NK-92 (cell line): Measurements from ENCODE around the gene SH3TC1.

Experiments
- DNase-seq: peaks from one replicate; lab custom pipeline; 2025; ENCODE audit not compliant: unreplicated experiment; lab: John Stamatoyannopoulos, UW

Gene SH3TC1

DNA sequence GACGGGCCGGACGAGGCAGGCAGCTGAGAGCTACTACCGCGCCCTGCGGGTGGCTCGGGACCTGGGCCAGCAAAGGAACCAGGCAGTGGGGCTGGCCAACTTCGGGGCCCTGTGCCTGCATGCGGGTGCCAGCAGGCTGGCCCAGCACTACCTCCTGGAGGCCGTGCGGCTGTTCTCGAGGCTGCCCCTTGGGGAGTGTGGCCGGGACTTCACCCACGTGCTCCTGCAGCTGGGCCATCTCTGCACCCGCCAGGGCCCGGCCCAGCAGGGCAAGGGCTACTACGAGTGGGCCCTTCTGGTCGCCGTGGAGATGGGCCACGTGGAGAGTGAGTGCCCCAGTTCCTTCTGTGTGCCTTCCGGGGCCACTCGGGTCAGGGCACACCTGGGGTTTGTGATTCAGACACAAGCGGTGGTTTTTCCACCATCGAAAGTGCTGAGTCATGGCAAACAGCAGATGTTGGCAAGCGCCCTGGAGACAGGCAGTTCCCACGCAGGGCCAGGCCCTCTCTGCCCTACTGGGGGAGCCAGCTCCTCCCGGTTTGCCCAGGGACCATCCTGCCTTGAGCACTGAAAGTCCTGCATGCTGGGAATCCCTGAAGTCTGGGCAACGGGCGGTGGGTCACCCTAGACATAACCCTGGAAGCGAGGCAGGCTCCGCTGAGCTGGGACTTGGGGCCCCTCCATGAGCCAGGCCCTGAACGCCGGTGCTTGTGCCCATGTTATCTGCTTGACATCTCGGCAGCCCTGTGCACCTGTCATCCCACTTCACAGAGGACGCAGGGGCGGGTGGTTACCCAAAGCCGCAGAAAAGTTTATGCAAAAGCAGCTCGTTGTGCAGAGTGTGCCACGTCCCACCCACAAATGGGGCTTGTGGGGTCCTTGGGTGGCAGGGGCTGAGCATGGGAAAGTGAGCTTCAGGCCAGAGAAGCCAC lies 29.5 kb downstream of the SH3TC1 start:
- no peak for DNase-seq

DNA sequence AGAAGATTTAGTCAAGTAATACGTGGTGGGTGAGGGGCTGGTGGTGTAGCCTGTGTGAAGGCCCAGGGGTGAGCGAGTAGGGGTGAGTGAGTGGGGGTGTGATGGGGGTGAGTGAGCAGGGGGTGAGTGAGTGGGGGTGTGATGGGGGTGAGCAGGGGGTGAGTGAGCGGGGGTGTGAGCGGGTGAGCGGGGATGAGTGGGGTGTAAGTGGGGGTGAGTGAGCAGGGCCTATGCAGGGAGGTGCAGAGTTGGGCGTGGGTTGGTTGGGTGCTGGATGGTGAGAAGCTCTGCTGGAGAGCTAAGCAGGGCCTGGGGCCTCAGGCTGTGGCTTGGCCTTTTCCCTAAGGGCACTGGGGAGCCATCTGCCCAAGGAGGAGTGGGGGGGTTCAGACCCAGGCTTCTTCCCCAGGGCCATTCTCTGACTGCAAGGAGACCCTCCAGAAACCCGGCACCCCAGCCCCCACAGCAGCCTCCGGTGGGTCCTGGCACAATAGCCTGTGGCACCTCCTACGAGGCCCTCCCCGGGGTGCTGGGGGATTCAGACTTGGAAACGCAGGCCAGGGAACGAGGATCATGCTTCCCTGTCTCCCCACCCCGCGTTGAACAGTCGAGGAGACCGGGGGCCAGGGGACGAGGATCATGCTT lies 30.4 kb downstream of the SH3TC1 start:
- no peak for DNase-seq

DNA sequence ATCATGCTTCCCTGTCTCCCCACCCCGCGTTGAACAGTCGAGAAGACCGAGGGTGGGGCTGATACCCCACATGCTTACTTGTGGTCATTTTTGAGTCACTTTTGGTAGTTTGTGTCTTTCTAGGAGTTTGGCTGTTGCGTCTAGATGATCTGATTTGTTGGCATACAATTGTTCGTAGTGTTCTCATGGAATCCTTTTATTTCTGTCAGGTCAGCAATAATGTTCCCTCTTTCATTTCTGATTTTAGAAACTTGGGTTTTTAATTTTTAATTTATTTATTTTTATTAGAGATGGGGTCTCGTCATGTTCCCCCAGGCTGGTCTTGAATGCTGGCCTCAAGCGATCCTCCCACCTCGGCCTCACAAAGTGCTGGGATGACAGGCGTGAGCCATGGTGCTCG lies 30.9 kb downstream of the SH3TC1 start:
- DNase-seq: no peak

DNA sequence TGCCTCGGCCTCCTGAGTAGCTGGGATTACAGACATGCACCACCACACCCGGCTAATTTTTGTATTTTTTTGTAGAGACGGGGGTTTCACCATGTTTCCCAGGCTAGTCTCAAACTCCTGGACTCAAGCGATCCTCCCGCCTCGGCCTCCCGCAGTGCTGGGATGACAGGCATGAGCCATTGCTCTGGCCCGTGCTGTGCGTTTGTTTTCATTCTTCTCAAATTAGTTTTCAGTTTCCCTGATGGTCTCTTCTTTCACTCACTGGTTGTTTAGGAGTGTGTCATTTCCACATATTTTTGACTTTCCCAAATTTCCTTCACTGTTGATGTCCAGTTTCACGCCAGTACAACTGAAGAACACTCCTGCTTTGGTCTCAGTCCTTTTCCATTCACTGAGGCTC lies 31.8 kb downstream of the SH3TC1 start:
- DNase-seq: no peak

DNA sequence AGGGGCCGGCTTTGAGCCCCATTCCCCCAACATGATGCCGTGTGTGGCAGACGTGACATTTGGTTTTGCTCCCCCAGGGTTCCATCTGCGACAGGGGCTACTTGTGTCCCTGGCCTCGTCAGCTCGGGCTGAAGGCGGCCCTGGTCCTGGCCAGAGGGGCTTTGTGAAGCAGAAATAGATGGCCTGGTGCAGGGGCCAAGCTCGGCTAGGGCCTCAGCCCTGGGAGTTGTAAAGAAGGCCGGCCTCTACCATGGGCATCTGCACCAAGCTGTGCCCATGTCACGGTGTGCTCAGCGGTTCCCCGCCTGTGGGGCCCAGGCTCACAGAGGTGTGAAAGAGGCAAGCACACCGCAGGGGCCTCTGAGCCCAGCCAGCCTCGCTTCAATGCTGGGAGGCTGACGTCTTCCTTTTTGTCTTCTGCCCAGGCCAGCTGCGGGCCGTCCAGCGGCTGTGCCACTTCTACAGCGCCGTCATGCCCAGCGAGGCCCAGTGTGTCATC lies 32.5 kb downstream of the SH3TC1 start:
- DNase-seq: no peak

DNA sequence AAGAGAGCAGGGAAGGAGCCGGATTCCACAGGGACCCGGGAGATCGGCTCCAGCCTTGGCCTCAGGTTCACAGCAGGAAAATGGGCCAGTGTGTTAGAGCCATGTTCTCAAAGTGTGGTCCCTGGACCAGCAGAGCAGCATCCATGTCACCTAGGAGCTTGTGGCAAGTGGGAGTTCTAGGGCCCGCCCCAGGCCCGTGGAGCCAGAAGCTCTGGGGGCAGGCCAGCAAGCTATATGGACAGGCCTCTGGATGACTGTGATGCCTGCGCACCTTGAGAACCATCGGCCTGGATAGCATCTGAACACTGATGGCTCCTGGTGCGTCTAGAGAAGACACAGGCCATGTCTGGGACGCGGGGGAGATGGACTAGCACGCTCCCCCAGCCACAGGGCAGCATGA lies 33.7 kb downstream of the SH3TC1 start:
- DNase-seq: no peak

DNA sequence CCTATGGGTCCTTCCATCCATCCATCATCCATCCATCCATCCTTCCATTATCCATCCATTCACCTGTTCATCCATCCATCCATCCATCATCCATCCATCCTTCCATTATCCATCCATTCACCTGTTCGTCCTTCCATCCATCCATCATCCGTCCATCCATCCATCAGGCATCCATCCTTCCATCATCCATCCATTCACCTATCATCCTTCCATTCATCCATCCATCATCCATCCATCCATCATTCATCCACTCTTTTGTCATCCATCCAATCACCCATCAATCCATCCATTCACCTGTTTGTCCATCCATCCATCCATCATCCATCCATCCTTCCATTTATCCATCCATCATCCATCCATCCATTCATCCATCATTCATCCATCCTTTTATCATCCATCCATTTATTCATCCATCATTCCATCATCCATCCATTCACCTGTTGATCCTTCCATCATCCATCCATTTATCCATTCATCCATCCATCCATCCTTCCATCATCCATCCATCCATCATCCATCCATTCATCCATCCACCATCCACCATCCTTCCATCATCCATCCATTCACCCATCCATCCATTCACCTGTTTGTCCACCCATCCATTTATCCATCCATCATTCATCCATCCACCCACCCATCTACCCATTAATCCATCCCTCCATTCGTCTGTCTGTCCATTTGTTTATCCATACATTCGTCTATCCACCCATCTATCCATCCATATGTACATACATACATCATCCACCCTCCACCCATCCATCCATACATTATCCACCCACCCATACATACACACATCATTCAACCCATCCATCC lies 34.8 kb downstream of the SH3TC1 start:
- no peak for DNase-seq

DNA sequence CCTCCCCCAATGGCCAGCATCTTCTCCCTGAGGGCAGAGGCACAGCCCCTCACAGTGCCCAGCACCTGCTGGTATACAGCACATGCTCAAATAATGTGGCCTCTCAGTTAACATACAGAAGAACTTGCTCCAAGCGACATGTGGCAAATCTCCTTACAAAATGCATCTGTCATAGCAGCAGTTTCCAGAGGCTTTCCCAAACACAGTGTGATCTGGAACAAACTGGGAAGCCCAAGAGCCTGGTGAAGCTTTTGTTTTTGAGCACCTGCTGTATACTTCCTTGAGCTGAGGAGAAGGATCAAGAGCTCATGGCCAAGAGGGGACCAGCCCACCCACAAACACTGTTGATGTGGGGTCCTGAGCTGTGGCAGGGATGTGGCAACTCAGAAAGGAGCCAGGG lies 35.6 kb downstream of the SH3TC1 start:
- no peak for DNase-seq

DNA sequence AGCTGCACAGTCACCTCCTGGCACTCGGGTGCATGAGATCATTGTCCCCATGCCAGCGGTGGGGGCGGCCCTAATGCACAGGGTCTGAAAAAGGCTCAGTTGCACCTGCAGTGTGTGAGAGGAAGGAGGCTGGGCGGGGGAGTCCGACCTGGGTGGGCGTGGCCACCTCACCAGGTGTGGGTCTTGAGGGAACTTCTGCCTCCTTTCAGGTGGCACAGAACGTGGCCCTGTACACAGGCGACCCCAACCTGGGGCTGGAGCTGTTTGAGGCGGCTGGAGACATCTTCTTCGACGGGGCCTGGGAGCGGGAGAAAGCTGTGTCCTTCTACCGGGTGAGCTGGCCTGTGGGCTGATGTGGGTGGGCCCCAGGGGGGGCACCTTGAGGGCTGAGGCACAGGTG lies 36.1 kb downstream of the SH3TC1 start:
- no peak for DNase-seq

DNA sequence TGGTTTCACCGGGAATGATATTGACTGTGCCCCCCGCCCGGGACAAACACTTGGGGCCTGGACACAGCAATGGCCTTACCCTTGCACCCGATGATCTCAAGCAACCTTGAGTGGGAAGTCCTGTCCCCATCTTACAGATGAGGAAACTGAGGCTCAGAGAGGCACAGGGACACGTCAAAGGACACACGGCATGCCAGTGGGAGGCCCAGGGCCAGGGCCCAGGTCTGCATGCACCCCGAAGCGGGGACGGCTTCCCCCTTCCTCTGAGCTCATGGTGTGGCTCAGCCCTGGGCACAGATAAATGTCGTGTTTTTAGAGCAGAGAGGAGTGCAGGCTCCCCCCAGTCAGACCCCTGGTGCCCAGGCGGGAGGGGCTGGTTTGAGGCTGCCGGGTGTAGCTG lies 36.6 kb downstream of the SH3TC1 start:
- no peak for DNase-seq

DNA sequence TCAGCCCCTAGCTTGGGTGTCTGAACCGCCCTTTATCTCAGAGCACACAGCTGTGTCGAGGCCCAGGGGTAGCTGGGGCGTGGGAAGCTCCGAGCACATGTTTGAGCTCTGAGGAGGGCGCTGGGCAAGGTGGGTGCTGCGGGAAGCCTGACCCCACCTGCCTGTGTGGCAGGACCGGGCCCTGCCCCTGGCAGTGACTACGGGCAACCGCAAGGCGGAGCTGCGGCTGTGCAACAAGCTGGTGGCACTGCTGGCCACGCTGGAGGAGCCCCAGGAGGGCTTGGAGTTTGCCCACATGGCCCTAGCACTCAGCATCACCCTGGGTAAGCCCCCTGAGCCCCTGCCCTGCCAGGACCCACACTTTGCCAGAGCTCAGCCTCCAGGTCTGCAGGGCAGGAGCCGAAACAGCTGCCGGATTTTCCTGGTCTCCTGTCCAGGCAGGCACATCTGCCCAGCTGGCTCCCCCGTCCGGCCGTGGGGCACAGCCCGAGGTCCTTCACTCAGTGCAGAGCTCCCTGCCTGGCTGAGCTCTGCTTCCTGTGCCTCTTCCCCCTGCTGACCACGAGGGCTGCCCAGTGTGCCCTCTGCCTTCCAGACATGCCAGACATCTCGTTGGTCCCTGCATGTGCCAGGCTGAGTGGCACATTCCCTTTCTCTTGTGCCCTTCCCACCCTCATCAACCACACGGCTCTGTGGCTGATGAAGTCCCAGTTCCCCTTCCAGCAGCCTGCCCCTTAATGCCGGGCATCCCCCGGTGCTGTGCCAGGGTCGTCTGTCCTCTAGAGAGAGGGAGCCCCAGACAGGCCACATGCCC lies 37.2 kb downstream of the SH3TC1 start:
- no peak for DNase-seq

DNA sequence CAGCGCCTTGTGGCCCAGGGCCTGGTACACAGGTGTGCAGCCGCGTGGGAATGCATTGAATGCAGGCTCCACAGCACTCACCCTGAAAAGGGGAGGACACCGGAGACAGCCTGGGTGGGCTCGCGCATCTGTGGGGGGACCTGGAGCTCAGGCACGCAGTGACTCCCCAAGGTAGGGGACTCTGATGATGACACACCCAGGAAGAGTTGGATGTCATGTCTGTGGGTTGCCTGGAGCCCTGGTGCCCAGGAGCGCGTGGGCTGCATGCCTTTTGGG lies 37.8 kb downstream of the SH3TC1 start:
- DNase-seq: no peak

DNA sequence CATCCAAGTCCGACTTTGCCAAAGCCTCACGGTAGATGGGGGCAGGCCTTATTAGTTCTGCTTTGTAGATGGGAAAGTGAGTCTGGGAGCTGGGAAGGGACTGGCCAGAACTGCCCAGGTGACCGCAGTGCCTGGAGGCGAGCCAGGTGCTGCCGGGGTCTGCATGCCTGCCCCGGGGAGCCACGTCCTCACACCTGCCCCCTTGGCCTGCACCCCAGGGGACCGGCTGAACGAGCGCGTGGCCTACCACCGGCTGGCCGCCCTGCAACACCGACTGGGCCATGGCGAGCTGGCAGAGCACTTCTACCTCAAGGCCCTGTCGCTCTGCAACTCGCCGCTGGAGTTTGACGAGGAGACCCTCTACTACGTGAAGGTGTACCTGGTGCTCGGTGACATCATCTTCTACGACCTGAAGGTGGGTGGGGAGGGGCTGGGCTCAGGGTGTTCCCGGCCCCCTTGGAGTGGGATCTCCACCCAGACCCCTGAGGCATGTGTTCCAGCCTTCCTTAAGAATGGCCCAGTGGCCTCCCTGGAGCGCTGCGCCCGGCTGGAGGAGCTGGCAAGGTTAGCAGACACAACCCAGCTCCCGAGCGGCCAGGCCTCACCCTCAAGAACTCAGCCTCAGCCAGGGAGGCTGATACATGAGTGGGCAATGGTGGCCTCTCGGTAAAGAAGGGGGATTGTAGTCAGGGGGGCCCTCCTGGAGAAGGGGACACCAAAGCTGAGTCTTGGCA lies 38.3 kb downstream of the SH3TC1 start:
- DNase-seq: no peak

DNA sequence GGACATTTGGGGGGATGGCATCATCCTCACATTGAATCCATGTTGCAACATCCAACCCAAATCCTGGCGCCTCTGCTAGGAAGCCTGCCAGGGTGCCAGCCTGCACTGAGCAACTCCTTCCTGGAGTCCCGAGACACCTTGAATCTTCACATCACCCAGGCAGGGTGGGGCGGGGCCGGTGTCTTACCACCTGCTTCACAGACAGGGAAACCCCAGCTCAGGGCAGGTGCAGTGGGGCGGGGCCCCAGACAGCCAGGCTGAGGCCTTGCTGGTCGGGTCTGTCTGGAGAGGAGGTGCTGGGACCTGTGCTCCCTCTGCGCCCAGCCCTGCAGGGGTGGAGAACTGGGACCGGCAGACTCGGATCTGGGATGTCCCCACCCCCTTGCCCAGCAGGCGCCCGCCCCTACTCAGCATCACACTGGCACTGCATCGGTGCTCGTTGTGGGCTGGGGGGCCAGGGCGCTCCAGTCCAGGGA lies 39.0 kb downstream of the SH3TC1 start:
- DNase-seq: no peak

DNA sequence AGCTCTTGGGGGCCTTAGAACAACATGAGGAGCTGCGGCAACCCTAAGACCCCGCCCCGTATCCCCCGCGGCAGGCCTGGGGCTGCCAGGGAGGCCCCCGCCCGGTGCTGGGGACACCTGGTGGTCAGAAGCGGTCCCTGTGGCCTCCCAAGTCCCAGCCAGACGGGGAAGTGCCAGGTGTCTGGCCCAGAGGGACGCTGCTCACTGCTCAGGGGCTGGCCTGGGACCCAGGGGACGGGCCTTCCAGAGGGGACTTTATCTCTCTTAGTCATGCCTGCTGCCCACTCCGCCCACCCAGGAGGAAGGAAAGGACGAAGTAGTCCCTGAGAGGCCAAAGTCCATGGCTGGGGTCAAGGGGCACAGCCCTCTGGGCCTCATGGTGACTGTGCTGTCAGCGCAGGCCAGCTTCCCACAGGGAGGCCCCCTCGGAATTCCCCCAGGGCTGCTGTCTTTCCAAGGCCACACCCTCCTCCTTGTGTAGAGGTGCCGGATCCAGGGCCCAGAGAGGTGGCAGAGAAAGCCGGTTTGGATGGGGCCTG lies 39.5 kb downstream of the SH3TC1 start:
- no peak for DNase-seq

DNA sequence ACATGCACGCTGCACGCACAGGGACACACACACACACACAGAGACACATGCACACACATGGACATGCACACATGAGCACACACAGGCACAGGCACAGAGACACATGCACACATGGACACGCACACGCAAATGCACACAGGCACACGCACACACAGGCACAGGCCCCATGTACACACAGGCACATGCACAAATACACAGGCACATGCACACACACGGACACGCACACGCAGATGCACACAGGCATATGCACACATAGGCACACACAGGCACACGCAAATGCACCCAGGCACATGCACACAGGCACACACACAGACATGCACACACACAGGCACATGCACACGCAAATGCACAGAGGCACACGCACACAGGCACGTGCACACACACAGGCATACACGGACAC lies 40.1 kb downstream of the SH3TC1 start:
- DNase-seq: no peak

DNA sequence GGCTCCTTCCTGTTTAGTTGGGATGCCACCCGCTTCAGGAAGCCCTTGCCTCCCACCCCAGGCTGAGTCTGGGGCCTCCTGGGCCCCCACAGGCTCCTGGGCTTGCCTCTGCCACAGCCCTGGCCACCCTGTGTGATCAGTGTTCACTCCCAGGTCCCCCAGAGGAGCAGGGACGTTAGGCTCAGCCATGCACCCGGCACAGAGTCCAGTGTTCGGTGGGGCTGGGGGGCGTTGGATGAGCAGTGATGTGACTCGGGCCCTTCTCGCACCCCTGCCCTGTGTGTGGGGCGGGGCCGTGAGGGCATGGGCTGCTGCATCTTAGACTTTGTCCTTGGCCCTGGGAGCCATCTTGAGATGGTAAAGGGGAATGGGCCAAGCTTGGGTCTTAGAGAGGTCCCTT lies 40.6 kb downstream of the SH3TC1 start:
- DNase-seq: no peak

DNA sequence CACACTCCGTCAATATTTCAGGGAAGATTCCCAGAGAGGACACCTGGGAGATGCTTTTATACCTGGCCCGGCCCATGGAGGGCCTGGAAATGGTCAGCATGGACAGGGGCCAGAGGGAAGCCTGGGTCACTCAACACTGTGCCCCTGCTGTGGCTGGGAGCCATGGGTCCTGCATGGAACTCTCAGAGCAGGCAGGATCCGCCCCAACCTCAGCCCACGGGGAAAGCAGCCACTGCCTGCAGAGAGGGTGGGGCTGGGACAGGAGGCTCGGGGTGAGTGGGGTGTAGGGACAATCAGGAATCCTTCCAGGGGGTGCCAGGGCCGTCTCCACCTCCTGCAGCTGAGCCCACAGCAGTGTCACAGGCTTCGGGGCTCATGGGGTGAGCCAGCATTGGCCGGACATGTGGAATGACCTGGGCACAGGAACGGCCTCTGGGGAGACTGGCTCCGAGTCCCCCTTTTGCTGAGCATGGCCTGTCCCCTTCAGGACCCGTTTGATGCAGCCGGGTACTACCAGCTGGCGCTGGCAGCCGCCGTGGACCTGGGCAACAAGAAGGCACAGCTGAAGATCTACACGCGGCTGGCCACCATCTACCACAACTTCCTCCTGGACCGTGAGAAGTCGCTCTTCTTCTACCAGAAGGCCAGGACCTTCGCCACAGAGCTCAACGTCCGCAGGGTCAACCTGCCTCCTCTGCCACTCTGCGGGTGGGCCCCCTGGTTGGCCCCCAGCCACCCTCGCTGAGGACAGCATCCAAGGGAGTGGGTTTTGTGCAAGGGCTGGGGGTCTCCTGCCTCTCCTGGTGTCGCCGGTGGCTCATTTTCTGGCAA lies 41.3 kb downstream of the SH3TC1 start:
- no peak for DNase-seq

DNA sequence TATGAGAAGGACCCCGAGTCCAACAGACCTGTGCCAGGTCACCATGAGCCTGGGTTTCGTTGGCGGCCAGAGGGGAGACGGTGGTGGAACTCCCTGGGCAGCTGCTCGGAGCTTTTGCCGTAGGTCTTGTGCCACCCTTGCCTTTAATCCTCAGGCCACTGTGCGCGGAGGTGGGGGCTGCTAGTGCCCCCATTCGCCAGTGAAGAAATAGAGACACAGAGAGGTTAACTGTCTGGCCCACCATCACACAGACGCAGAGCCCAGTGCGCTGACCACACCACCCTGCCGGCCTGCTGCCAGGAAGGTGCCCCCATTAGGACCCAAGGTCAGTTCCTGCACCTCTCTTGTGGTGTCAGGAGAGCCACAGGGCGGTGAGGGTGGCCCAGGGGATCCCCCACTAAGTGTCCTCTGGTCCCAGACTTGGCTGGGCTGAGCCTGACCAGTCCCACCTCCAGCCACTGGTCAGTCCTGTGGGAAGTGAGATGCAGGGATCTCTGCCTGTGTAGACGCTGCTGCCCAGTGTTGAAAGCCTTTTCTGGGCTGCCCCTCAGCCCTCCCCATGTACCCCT lies 42.2 kb downstream of the SH3TC1 start:
- DNase-seq: no peak
